Ovary (tissue), 9 donors: Measurements from ENCODE around the gene ABHD12B. TPM values are rescaled to one million over a fixed set of nuclear protein-coding genes. Genes with fewer than 3 reads are reported as not detected.

Experiments
- DNase-seq, 5 donors: peaks; one replicate each; pipeline ENCODE4 v3.0.0-alpha.2; 2019 to 2020
- H3K27ac ChIP-seq, 2 donors: fragments of 200-600 bp; one replicate each; pipeline versions ENCODE4 v1.5.1 to v1.8.0; 2019 to 2022
- H3K27me3 ChIP-seq: fragments of 200-600 bp; one replicate; pipeline ENCODE4 v1.8.0; 2022
- H3K36me3 ChIP-seq: fragments of 200-600 bp; sonication (generic); one replicate; pipeline ENCODE4 v1.5.1; 2019
- H3K4me1 ChIP-seq: one replicate; pipeline ENCODE4 v1.8.1; 2013; ENCODE audit warnings: mild to moderate bottlenecking, moderate library complexity; ENCODE audit not compliant: insufficient read depth
- H3K4me3 ChIP-seq: fragments of 200-600 bp; sonication (generic); one replicate; pipeline ENCODE4 v1.5.1; 2017
- H3K9me3 ChIP-seq, 2 donors: fragments of 200-600 bp in 1 of 2; sonication (generic) in 1 of 2; one replicate each; pipeline versions ENCODE4 v1.5.1 to v1.8.1; 2013 to 2019; ENCODE audit warnings: mild to moderate bottlenecking in 1 of 2, moderate library complexity in 1 of 2
- EP300 ChIP-seq: sonication (generic); formaldehyde crosslinking; IDR thresholded peaks from one replicate; pipeline ENCODE4 v1.6.1; 2017; ENCODE audit warnings: antibody characterized with exemption
- POLR2A ChIP-seq: fragments of 450-650 bp; IDR thresholded peaks from one replicate; pipeline ENCODE4 v1.6.1; 2017; ENCODE audit warnings: antibody characterized with exemption, mild to moderate bottlenecking, moderate library complexity
- WGBS, 3 donors: extraction: QIAGEN DNeasy Blood & Tissue Kit in 1 of 3; methylation state at CpG; one replicate each; pipeline versions ENCODE4 v1.1.5 to v1.1.7; 2013 to 2017; 5-methylcytosine and 5-hydroxymethylcytosine counted together
- intact Hi-C, 4 donors: fragments of 100-400 bp; cut with DNase I; formaldehyde crosslinking; loops; one replicate each; pipeline versions ENCODE4 v1.11.0 to v1.15.1; 2022 to 2023
- polyA plus RNA-seq, 2 donors: library from polyadenylated mRNA; stranded (reverse); fragments of 200-250 nt in 1 of 2; fragments of 350-450 nt in 1 of 2; fragmentation: Illumina TruSeq in 1 of 2; extraction: RNeasy Lipid Tissue Mini Kit (QIAGEN cat#74804) in 1 of 2; gene quantifications; one replicate each; pipeline ENCODE4 v1.2.3, GENCODE V29; 2013 to 2014
- total RNA-seq, 7 donors: library from RNA; depleted of rRNA in 2 of 7; stranded (reverse); fragments of >200 nt in 2 of 7; fragmentation: NEBNext Ultra II Directional in 3 of 7; extraction: Animal tissue kit (Norgen Biotek cat#: 25700) in 3 of 7; gene quantifications; one replicate each; pipeline versions ENCODE4 v1.1.0 to v1.2.4, GENCODE V29; 2016 to 2023
- TF ChIP-seq, protein P1 (sequence below), 3 donors: fragments of 450-650 bp in 2 of 3; fragments of 200-600 bp in 1 of 3; IDR thresholded peaks; one replicate each; pipeline versions ENCODE4 v1.5.1 to v1.8.0; 2016 to 2022; ENCODE audit warnings: antibody characterized with exemption in 3 of 3, mild to moderate bottlenecking in 1 of 3
- donor health status: DM: no; HTN: no; CAD: no; lungs with moderate emphysema.
- donor health status: DM: no; HTN: no; CAD: no.
- donor health status: Bipolar disorder and iron deficiency.
- donor health status: DM: yes; HTN: yes; CAD: no.
- donor health status: DM: no; HTN: no; CAD: no.
- donor health status: DM: yes; HTN: yes; CAD: no.

Gene ABHD12B
- total and polyA plus RNA-seq, 9 donors = 0.45 to 5.1 (median 0.84) TPM; not detected in 6

DNA sequence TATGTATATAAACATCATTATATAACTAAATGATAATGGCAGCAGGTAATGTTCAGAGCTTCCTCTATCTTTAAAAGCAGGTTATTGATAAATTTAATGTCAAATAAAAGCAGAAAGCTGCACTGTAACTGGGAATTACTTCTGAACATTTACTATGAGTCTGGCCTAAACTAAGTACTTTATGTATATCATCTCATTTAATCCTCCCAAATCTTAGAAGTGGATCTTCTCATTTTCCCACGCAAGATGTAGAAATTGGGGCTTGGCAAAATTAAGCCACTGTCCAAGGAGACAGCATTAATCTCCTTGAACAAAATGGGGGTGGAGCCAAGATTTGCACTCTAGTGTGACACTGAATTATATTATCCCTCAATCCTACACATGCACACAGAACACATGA, 46.5 kb upstream of the ABHD12B start:
- H3K4me1 ChIP-seq = peaks cover 12% of the 10 kb centered on the region
- 96 to 100% (median 97%) methylated on average over 1 of the region's 1 CpG for WGBS, 3 donors
- H3K9me3 ChIP-seq = no peaks in the 10 kb centered on the region
- H3K36me3 ChIP-seq = no peaks in the 10 kb centered on the region
- TF ChIP-seq, protein P1, sequence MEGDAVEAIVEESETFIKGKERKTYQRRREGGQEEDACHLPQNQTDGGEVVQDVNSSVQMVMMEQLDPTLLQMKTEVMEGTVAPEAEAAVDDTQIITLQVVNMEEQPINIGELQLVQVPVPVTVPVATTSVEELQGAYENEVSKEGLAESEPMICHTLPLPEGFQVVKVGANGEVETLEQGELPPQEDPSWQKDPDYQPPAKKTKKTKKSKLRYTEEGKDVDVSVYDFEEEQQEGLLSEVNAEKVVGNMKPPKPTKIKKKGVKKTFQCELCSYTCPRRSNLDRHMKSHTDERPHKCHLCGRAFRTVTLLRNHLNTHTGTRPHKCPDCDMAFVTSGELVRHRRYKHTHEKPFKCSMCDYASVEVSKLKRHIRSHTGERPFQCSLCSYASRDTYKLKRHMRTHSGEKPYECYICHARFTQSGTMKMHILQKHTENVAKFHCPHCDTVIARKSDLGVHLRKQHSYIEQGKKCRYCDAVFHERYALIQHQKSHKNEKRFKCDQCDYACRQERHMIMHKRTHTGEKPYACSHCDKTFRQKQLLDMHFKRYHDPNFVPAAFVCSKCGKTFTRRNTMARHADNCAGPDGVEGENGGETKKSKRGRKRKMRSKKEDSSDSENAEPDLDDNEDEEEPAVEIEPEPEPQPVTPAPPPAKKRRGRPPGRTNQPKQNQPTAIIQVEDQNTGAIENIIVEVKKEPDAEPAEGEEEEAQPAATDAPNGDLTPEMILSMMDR (IDR thresholded peaks at IDR 0.05) = no peak
- TF ChIP-seq POLR2A (no peak), EP300 (no peak)
- H3K4me3 ChIP-seq = no peak overlapping the region
- intact Hi-C loops = no loop called here
- no peak overlapping the region for H3K27ac ChIP-seq
- no peaks in the 10 kb centered on the region for H3K27me3 ChIP-seq
- no peak for DNase-seq

DNA sequence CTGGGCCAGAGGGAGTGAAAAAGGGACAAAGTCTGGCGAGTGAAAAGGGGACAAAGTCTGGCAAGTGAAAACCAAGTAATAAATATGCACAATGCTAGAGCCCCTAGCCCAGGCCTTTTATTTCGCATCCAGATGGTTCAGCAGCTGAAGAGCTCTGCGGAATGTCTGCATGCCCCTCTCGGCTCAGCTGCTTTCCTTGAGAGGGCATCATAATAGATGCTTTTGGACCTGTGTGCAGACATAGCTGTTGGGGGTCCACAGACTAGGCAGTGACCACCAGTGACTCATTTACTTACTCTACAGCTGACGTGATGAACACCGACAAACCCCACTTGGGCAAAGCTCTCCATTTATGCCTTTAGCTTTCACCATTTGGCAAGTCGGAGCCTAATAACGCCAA, 45.2 kb upstream of the ABHD12B start:
- peaks cover 12% of the 10 kb centered on the region for H3K4me1 ChIP-seq
- intact Hi-C loops = no loop called here
- H3K9me3 ChIP-seq = no peaks in the 10 kb centered on the region
- no peaks in the 10 kb centered on the region for H3K36me3 ChIP-seq
- H3K27ac ChIP-seq = no peak overlapping the region
- H3K4me3 ChIP-seq = no peak overlapping the region
- no peak for DNase-seq
- TF ChIP-seq EP300 = no peak
- WGBS, 3 donors = 88 to 96% (median 92%) methylated on average over 8 of the region's 8 CpGs
- H3K27me3 ChIP-seq = no peaks in the 10 kb centered on the region

DNA sequence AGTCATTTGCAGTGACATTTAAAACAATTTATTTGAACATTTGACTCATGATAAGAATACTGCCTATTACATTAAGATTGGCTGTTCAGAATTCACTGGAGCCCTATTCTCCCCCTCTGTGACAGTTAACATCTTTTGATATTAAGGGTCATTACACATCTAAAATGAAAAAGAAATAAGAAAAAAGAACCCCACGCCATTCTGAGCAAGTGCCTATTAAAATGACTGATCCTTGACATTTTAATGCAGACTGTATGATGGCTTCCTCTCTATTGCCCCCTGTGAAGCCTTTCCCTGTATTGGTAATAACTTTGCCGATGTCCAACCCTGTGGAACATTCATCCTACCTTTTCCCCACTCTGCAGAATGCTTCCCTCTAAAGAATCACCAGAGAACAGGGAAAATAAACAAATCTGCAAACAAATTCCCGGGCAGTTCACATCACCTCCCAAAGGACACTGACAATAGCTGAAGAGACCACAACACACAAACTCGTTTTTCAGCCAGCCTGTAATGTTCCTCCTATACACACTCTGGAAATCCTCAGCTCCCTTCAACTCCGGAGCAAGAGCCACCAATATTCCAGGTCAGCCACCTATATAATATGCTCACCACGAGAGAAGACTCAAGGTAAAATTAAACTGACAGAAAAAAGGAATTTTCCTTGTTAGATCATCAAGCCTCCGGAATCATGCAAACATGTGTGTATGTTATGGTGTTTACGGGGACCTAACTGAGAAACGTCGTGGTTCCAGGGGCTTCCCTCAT, 42.9 kb upstream of the ABHD12B start:
- 86 to 89% (median 88%) methylated on average over 10 of the region's 10 CpGs for WGBS, 3 donors

DNA sequence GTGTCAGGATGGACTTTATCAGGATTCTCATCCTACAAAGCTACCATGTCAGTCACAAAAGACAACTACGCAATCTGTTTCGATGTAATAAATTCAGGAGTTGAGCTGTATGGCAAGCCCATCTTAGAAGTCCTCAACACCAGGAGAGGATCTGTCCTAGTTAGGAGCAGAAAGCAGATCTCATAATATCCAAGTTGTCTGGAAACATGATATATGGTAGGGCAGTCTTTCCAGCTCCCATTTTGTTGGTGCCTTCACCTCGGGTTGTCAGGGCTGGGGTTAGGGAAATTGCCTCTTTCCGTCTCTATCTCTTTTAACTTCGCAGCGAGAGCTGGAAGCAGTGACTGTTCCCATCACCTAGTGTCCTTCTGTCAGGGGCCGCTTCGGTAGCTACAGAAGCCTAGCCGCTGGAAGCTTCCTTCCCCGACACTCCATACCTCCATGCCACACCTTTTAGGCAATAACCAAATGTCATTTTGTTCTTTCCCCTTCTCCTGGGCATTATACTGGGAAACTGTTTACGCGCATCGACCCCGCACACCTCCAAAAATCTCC, 42.3 kb upstream of the ABHD12B start:
- intact Hi-C loops = no loop called here
- WGBS, 3 donors = 46 to 55% (median 53%) methylated on average over 14 of the region's 14 CpGs

More for the DNA sequence above, 42.9 kb upstream of the ABHD12B start:
- Histone ChIP-seq H3K4me1 (peaks cover 4% of the 10 kb centered on the region), H3K9me3 (no peaks in the 10 kb centered on the region), H3K27me3 (no peaks in the 10 kb centered on the region), H3K4me3 (no peak overlapping the region), H3K27ac (no peak overlapping the region), H3K36me3 (no peaks in the 10 kb centered on the region)
- no peak for DNase-seq
- TF ChIP-seq, protein P1 (IDR thresholded peaks at IDR 0.05) = no peak
- TF ChIP-seq EP300 (no peak), POLR2A (no peak)
- intact Hi-C loops = no loop called here

More for the DNA sequence above, 42.3 kb upstream of the ABHD12B start:
- H3K27me3 ChIP-seq = no peaks in the 10 kb centered on the region
- no peaks in the 10 kb centered on the region for H3K36me3 ChIP-seq
- H3K4me1 ChIP-seq = peaks cover 4% of the 10 kb centered on the region
- no peak overlapping the region for H3K27ac ChIP-seq
- TF ChIP-seq EP300 (no peak), POLR2A (no peak)
- TF ChIP-seq, protein P1 (IDR thresholded peaks at IDR 0.05) = no peak
- no peak for DNase-seq
- peak overlapping the region; percentile 86 for H3K4me3 ChIP-seq
- H3K9me3 ChIP-seq = no peaks in the 10 kb centered on the region
